ENCODE measurements around the gene PRKG1. TPM values are rescaled to one million over a fixed set of nuclear protein-coding genes. Genes with fewer than 3 reads are reported as not detected.
A peak's percentile ranks its signal among the peaks of the same experiment; 100 is the strongest.

PRKG1 gene
- total RNA-seq, 2 donors from 2014 or later, result 1.3 to 2.7 TPM

- WGBS, 2 experiments (ENCODE audit: insufficient coverage in 1 of 2, insufficient read length in 1 of 2), result 100% methylated on average over 1 of the region's 1 CpG; no CpG with 5 or more reads in 1 of the 2 experiments
- Mint-ChIP-seq H3K4me3 (no peak overlapping the region), H3K36me3 (ENCODE audit: low read depth) (no peaks in the 10 kb centered on the region), H3K27me3 (ENCODE audit: insufficient read depth) (no peaks in the 10 kb centered on the region), H3K27ac (no peak overlapping the region), H3K4me1 (no peaks in the 10 kb centered on the region), H3K9me3 (no peaks in the 10 kb centered on the region)
- Histone ChIP-seq H3K27me3 (ENCODE audit: control insufficient read depth, insufficient read depth, low read length, poor library complexity, severe bottlenecking) (no peaks in the 10 kb centered on the region), H3K4me1 (ENCODE audit: control insufficient read depth, insufficient read depth, low read length) (no peaks in the 10 kb centered on the region), H3K9ac (ENCODE audit: extremely low read depth, low read length, poor library complexity, severe bottlenecking) (no peak overlapping the region), H3K36me3 (ENCODE audit: control insufficient read depth, insufficient read depth, low read length) (no peaks in the 10 kb centered on the region), H3K27ac (ENCODE audit: low read depth, low read length) (no peak overlapping the region), H3K4me3 (ENCODE audit: low read length) (no peak overlapping the region), H3K9me3 (ENCODE audit: control insufficient read depth, low read length) (no peaks in the 10 kb centered on the region)
- TF ChIP-seq CTCF (conservative IDR thresholded peaks at IDR 0.05), result no peak
- no peak for DNase-seq
Measured at GRCh38 chr10:52059089-52059488, 984.8 kb downstream of the PRKG1 start.

GRCh38 chr10:52063159-52063558 lies 988.9 kb downstream of the PRKG1 start:
- Histone ChIP-seq H3K36me3 (ENCODE audit: control insufficient read depth, insufficient read depth, low read length) (no peaks in the 10 kb centered on the region), H3K27me3 (ENCODE audit: control insufficient read depth, insufficient read depth, low read length, poor library complexity, severe bottlenecking) (no peaks in the 10 kb centered on the region), H3K9ac (ENCODE audit: extremely low read depth, low read length, poor library complexity, severe bottlenecking) (no peak overlapping the region), H3K4me1 (ENCODE audit: control insufficient read depth, insufficient read depth, low read length) (no peaks in the 10 kb centered on the region), H3K27ac (ENCODE audit: low read depth, low read length) (no peak overlapping the region), H3K9me3 (ENCODE audit: control insufficient read depth, low read length) (no peaks in the 10 kb centered on the region), H3K4me3 (ENCODE audit: low read length) (no peak overlapping the region)
- DNase-seq, result no peak
- TF ChIP-seq CTCF (conservative IDR thresholded peaks at IDR 0.05), result no peak
- Mint-ChIP-seq H3K4me1 (no peaks in the 10 kb centered on the region), H3K27ac (peak overlapping the region; percentile 66), H3K27me3 (ENCODE audit: insufficient read depth) (no peaks in the 10 kb centered on the region), H3K9me3 (no peaks in the 10 kb centered on the region), H3K4me3 (no peak overlapping the region), H3K36me3 (ENCODE audit: low read depth) (no peaks in the 10 kb centered on the region)
- WGBS, 2 experiments (ENCODE audit: insufficient coverage in 1 of 2, insufficient read length in 1 of 2), result 91 to 94% methylated on average over 8 to 10 of the region's 10 CpGs

GRCh38 chr10:52064084-52064845 lies 990.0 kb downstream of the PRKG1 start:
- WGBS, 2 experiments (ENCODE audit: insufficient coverage in 1 of 2, insufficient read length in 1 of 2), result 80 to 89% methylated on average over 1 to 9 of the region's 9 CpGs

More at GRCh38 chr10:52064084-52064845, 990.0 kb downstream of the PRKG1 start:
- Histone ChIP-seq H3K4me3 (ENCODE audit: low read length) (no peak overlapping the region), H3K27me3 (ENCODE audit: control insufficient read depth, insufficient read depth, low read length, poor library complexity, severe bottlenecking) (no peaks in the 10 kb centered on the region), H3K9ac (ENCODE audit: extremely low read depth, low read length, poor library complexity, severe bottlenecking) (no peak overlapping the region), H3K4me1 (ENCODE audit: control insufficient read depth, insufficient read depth, low read length) (no peaks in the 10 kb centered on the region), H3K27ac (ENCODE audit: low read depth, low read length) (no peak overlapping the region), H3K9me3 (ENCODE audit: control insufficient read depth, low read length) (no peaks in the 10 kb centered on the region), H3K36me3 (ENCODE audit: control insufficient read depth, insufficient read depth, low read length) (no peaks in the 10 kb centered on the region)
- DNase-seq, result no peak
- H3K4me1 Mint-ChIP-seq, result no peaks in the 10 kb centered on the region
- H3K9me3 Mint-ChIP-seq, result no peaks in the 10 kb centered on the region
- H3K27me3 Mint-ChIP-seq (ENCODE audit: insufficient read depth), result no peaks in the 10 kb centered on the region
- no peaks in the 10 kb centered on the region for H3K36me3 Mint-ChIP-seq (ENCODE audit: low read depth)
- H3K4me3 Mint-ChIP-seq, result no peak overlapping the region
- TF ChIP-seq CTCF (conservative IDR thresholded peaks at IDR 0.05), result no peak
- no peak overlapping the region for H3K27ac Mint-ChIP-seq
